Natural killer cell (primary cell): ENCODE measurements around the gene FAH. TPM values are rescaled to one million over a fixed set of nuclear protein-coding genes. Genes with fewer than 3 reads are reported as not detected.

ENCODE experiments used
- ATAC-seq, 3 donors: fragments of 150-1000 bp in 2 of 3; fragments of 200-7000 bp in 1 of 3; cut with Tn5 transposase; 1 replicate in 1 of 3; 2 replicates in 2 of 3; pipeline ENCODE4 v1.10.0; 2021; ENCODE audit warnings: mild to moderate bottlenecking in 2 of 3, moderate library complexity in 2 of 3
- DNase-seq, 2 donors: peaks; one replicate each; pipeline versions ENCODE4 v3.0.0 to v3.0.0-alpha.2; 2013 to 2021; ENCODE audit warnings: mixed read lengths in 1 of 2
- H3K27ac ChIP-seq: one replicate; pipeline ENCODE4 v1.5.1; 2013; ENCODE audit warnings: mild to moderate bottlenecking, low read length
- H3K27me3 ChIP-seq: one replicate; pipeline ENCODE4 v1.6.1; 2013; ENCODE audit warnings: low read length; ENCODE audit not compliant: control insufficient read depth, insufficient read depth
- H3K36me3 ChIP-seq: one replicate; pipeline ENCODE4 v1.6.1; 2013; ENCODE audit warnings: low read length; ENCODE audit not compliant: control insufficient read depth, insufficient read depth
- H3K4me1 ChIP-seq: one replicate; pipeline ENCODE4 v1.6.1; 2013; ENCODE audit warnings: low read length; ENCODE audit not compliant: control insufficient read depth, insufficient read depth
- H3K4me3 ChIP-seq: one replicate; pipeline ENCODE4 v1.5.1; 2013; ENCODE audit warnings: low read length
- H3K9me3 ChIP-seq: one replicate; pipeline ENCODE4 v1.6.1; 2013; ENCODE audit warnings: low read length; ENCODE audit not compliant: control insufficient read depth, insufficient read depth
- H3K27ac Mint-ChIP-seq, 2 donors: one replicate each; pipeline ENCODE4 v1.8.0; 2022; ENCODE audit warnings: mild to moderate bottlenecking in 2 of 2, mixed read lengths in 2 of 2, moderate library complexity in 1 of 2
- H3K27me3 Mint-ChIP-seq, 2 donors: one replicate each; pipeline ENCODE4 v1.8.0; 2022; ENCODE audit warnings: low read depth in 2 of 2, mixed read lengths in 2 of 2
- H3K36me3 Mint-ChIP-seq: one replicate; pipeline ENCODE4 v1.8.0; 2022; ENCODE audit warnings: mixed read lengths
- H3K4me1 Mint-ChIP-seq, 2 donors: one replicate each; pipeline ENCODE4 v1.8.0; 2022; ENCODE audit warnings: mixed read lengths in 2 of 2
- H3K4me3 Mint-ChIP-seq: one replicate; pipeline ENCODE4 v1.8.0; 2022; ENCODE audit warnings: mild to moderate bottlenecking, moderate library complexity, mixed read lengths
- H3K9me3 Mint-ChIP-seq, 2 donors: one replicate each; pipeline ENCODE4 v1.8.0; 2022; ENCODE audit warnings: mixed read lengths in 2 of 2
- WGBS: methylation state at CpG from one replicate; pipeline ENCODE4 v1.1.7; 2013; ENCODE audit warnings: missing lambda C conversion rate; ENCODE audit not compliant: insufficient coverage; 5-methylcytosine and 5-hydroxymethylcytosine counted together
- intact Hi-C: fragments of 100-400 bp; cut with micrococcal nuclease; formaldehyde crosslinking; loops from one replicate; pipeline ENCODE4 v1.14.2; 2022
- total RNA-seq, 4 donors: library from RNA; stranded (reverse); fragments of 120-200 nt in 1 of 4; gene quantifications; one replicate each; pipeline versions ENCODE4 v1.2.3 to v1.2.4, GENCODE V29; 2013 to 2022
- TF ChIP-seq, protein P1 (sequence below): fragments of 200-600 bp; IDR thresholded peaks from one replicate; pipeline ENCODE4 v1.8.0; 2022; ENCODE audit warnings: antibody characterized with exemption

The FAH gene
- total RNA-seq, 3 donors from 2014 or later (not counting 1 experiment from before 2014, with no cell fraction given), result 12.4 to 14.1 (median 13.5) TPM

GRCh38 chr15:80183886-80184285, 31.1 kb downstream of the FAH start:
- Histone ChIP-seq H3K4me3 (no peak overlapping the region), H3K9me3 (no peaks in the 10 kb centered on the region), H3K27me3 (no peaks in the 10 kb centered on the region), H3K36me3 (no peaks in the 10 kb centered on the region), H3K4me1 (no peaks in the 10 kb centered on the region), H3K27ac (no peak overlapping the region)
- TF ChIP-seq, protein P1, sequence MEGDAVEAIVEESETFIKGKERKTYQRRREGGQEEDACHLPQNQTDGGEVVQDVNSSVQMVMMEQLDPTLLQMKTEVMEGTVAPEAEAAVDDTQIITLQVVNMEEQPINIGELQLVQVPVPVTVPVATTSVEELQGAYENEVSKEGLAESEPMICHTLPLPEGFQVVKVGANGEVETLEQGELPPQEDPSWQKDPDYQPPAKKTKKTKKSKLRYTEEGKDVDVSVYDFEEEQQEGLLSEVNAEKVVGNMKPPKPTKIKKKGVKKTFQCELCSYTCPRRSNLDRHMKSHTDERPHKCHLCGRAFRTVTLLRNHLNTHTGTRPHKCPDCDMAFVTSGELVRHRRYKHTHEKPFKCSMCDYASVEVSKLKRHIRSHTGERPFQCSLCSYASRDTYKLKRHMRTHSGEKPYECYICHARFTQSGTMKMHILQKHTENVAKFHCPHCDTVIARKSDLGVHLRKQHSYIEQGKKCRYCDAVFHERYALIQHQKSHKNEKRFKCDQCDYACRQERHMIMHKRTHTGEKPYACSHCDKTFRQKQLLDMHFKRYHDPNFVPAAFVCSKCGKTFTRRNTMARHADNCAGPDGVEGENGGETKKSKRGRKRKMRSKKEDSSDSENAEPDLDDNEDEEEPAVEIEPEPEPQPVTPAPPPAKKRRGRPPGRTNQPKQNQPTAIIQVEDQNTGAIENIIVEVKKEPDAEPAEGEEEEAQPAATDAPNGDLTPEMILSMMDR, result no peak
- ATAC-seq, result no peak
- no peaks in the 10 kb centered on the region for H3K36me3 Mint-ChIP-seq
- no peak overlapping the region for H3K27ac Mint-ChIP-seq
- no peaks in the 10 kb centered on the region for H3K4me1 Mint-ChIP-seq
- WGBS, result 97% methylated on average over 6 of the region's 6 CpGs
- no peaks in the 10 kb centered on the region for H3K27me3 Mint-ChIP-seq
- DNase-seq, result no peak
- H3K4me3 Mint-ChIP-seq, result no peak overlapping the region
- no peaks in the 10 kb centered on the region for H3K9me3 Mint-ChIP-seq
- intact Hi-C loops, result no loop called here

GRCh38 chr15:80184554-80184953, 31.8 kb downstream of the FAH start:
- H3K27me3 Mint-ChIP-seq, result no peaks in the 10 kb centered on the region
- intact Hi-C loops, result no loop called here
- Histone ChIP-seq H3K9me3 (no peaks in the 10 kb centered on the region), H3K36me3 (no peaks in the 10 kb centered on the region), H3K4me1 (no peaks in the 10 kb centered on the region), H3K4me3 (no peak overlapping the region), H3K27ac (no peak overlapping the region), H3K27me3 (no peaks in the 10 kb centered on the region)
- WGBS, result 87% methylated on average over 7 of the region's 7 CpGs
- TF ChIP-seq, protein P1, result no peak
- H3K9me3 Mint-ChIP-seq, result no peaks in the 10 kb centered on the region
- ATAC-seq, result no peak
- H3K4me1 Mint-ChIP-seq, result no peaks in the 10 kb centered on the region
- H3K27ac Mint-ChIP-seq, result no peak overlapping the region
- no peak for DNase-seq
- H3K36me3 Mint-ChIP-seq, result no peaks in the 10 kb centered on the region
- H3K4me3 Mint-ChIP-seq, result no peak overlapping the region

DNA sequence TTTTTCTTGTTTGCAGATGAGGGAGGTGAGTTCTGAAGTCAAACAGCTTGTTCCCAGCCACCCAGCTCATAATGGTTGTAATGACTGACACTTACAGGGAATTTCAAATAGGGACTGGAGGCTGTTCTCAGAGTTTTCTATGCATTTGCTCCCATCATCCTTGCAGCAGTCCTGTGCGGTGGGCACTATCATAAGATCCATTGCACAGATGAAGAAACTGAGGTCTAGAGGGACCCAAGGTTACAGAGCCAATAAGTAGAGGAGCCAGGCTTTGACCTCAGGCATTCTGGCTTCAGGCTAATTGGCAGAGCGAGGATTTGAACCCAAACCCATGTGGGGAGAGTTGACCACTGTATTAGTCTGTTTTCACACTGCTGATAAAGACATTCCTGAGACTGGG, 32.4 kb downstream of the FAH start:
- Histone ChIP-seq H3K9me3 (no peaks in the 10 kb centered on the region), H3K36me3 (no peaks in the 10 kb centered on the region), H3K4me1 (no peaks in the 10 kb centered on the region), H3K27ac (no peak overlapping the region), H3K4me3 (no peak overlapping the region), H3K27me3 (no peaks in the 10 kb centered on the region)
- ATAC-seq (no peak), DNase-seq (no peak)
- Mint-ChIP-seq H3K27ac (no peak overlapping the region), H3K27me3 (no peaks in the 10 kb centered on the region), H3K4me3 (no peak overlapping the region), H3K4me1 (no peaks in the 10 kb centered on the region), H3K36me3 (no peaks in the 10 kb centered on the region), H3K9me3 (no peaks in the 10 kb centered on the region)
- intact Hi-C loops, result no loop called here
- WGBS, result 100% methylated on average over 2 of the region's 2 CpGs
- TF ChIP-seq, protein P1, result no peak

DNA sequence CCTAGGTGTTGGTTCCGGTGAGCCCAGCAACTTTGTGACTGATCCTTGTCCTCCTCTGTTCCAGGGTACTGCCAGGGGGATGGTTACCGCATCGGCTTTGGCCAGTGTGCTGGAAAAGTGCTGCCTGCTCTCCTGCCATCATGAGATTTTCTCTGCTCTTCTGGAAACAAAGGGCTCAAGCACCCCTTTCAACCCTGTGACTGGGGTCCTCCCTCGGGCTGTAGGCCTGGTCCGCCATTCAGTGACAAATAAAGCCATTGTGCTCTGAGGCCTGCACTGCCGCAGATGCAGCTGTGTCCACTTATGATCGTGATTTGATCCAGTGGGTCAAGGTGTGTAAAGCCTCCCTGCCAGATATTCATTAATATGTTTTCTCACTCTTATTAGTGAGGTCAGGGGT, 33.3 kb downstream of the FAH start:
- no peaks in the 10 kb centered on the region for H3K36me3 ChIP-seq
- H3K4me1 ChIP-seq, result no peaks in the 10 kb centered on the region
- TF ChIP-seq, protein P1, result no peak
- H3K27ac ChIP-seq, result no peak overlapping the region
- WGBS, result 96% methylated on average over 7 of the region's 7 CpGs
- no peaks in the 10 kb centered on the region for H3K27me3 ChIP-seq
- no peaks in the 10 kb centered on the region for H3K9me3 Mint-ChIP-seq
- DNase-seq (no peak), ATAC-seq (no peak)
- H3K4me3 ChIP-seq, result no peak overlapping the region
- H3K36me3 Mint-ChIP-seq, result no peaks in the 10 kb centered on the region
- H3K27ac Mint-ChIP-seq, result no peak overlapping the region
- H3K4me1 Mint-ChIP-seq, result no peaks in the 10 kb centered on the region
- intact Hi-C loops, result no loop called here
- no peaks in the 10 kb centered on the region for H3K9me3 ChIP-seq
- H3K27me3 Mint-ChIP-seq, result no peaks in the 10 kb centered on the region
- H3K4me3 Mint-ChIP-seq, result no peak overlapping the region
